Astrocyte of the cerebellum (primary cell): ENCODE results near the gene SLC36A3.

ENCODE experiments used
- DNase-seq: peaks from one replicate; pipeline ENCODE4 v3.0.0-alpha.2; 2011; ENCODE audit warnings: low read depth
- H3K4me3 ChIP-seq: 2 replicates; pipeline ENCODE4 v1.5.1; 2011; ENCODE audit warnings: mild to moderate bottlenecking, low read depth, low read length, moderate library complexity
- in situ Hi-C: cut with HindIII; loops from 2 replicates; pipeline ENCODE4 v1.10.0; 2017; ENCODE audit warnings: low sequenced_read_pairs
- TF ChIP-seq, protein P1 (sequence below): IDR thresholded peaks from 2 replicates; pipeline ENCODE4 v1.5.1; 2012; ENCODE audit warnings: low read length, low read depth, moderate library complexity, mild to moderate bottlenecking; ENCODE audit errors: missing control alignments

Gene SLC36A3

DNA sequence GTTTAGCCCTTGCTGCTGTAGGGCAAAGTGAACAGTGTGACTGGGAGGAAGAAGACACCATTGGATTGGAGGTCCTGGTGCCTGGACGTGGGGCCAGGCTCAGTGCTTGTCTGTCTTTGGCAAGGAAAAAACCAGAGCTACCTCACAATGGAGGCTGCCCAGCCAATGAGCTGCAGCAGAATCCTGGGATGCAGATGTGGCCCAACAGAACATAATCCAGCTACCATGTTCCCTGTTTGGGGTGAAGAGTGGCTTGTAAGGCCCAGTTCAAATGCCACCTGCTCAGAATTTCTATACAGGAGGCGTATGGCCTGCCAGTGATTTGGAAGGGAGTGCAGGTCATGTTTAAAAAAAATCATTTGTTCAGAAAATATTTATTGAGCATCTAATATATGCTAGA lies at the start of gene SLC36A3:
TSS of gene SLC36A3 (minus strand) at position 101 of the 400 bp plus-strand sequence. CDS start 412 bp downstream, outside the sequence.
- TF ChIP-seq, protein P1, sequence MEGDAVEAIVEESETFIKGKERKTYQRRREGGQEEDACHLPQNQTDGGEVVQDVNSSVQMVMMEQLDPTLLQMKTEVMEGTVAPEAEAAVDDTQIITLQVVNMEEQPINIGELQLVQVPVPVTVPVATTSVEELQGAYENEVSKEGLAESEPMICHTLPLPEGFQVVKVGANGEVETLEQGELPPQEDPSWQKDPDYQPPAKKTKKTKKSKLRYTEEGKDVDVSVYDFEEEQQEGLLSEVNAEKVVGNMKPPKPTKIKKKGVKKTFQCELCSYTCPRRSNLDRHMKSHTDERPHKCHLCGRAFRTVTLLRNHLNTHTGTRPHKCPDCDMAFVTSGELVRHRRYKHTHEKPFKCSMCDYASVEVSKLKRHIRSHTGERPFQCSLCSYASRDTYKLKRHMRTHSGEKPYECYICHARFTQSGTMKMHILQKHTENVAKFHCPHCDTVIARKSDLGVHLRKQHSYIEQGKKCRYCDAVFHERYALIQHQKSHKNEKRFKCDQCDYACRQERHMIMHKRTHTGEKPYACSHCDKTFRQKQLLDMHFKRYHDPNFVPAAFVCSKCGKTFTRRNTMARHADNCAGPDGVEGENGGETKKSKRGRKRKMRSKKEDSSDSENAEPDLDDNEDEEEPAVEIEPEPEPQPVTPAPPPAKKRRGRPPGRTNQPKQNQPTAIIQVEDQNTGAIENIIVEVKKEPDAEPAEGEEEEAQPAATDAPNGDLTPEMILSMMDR: no peak
- in situ Hi-C loops: no loop called here
- no peak for DNase-seq

DNA sequence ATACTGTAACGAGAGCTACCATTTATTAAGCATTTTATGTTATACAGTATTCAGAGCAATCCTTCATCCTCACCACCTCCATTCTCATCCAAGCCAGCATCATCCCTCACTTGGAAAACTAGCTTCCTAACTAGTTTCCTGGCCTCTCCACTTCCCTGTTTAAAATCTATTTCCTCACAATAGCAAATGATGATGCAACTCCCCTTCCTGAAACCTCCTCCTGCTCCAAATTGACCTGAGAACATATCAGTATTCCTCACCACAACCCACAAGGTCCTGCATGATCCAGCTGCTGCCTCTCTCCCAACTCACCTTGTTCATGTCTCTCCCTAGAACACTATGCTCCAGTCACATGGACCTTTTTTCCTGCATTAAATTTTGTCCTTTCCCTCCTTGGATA lies 48.1 kb upstream of the SLC36A3 start:
- DNase-seq: no peak
- TF ChIP-seq, protein P1: no peak
- no peak overlapping the region for H3K4me3 ChIP-seq
- in situ Hi-C loops: no loop called here

More for the DNA sequence above, at the start of gene SLC36A3:
- H3K4me3 ChIP-seq: no peak within 1 kb of the TSS

DNA sequence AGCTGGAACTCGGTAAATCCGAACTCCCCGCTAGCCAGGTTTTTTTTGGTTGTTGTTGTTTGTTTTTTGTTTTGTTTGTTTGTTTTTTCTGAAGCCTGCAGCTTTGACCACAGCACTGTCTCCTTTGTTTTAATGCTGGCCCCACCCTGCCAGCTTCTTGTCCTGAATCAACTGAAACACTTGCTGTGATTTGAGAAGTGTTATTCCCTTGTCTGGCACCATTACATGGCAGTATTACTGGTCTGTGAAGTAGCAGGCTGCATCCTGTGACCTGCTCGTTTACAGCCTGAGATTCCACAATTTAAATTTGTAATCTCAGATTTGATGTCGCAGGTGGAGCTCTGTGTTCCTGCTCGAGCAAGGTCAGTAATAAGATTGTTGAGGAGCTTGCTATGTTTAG lies 45.2 kb upstream of the SLC36A3 start:
- in situ Hi-C loops: loop anchor here (5.0 kb wide), 1 partner anchor 84 kb away; no protein-coding TSS in a partner anchor

DNA sequence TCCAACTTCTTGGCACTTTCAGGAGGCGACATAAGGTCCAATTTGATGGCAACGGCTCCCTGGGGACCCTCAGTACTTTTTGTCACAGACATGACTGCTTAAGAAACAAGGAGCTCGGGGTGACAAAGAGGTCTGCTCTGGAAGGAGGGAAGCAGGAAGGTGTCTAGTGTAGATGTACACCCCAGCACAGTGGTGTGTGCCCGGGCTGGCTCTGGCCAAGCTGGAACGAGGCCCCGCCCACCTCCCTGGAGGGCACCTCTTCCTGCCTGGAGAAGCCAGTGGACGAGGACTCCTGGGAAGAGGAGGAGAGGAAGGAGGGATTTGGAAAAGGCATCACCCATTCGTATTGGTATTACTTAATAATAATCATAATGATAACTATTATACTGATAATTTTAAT lies 43.8 kb upstream of the SLC36A3 start, which contains the start of gene SLC36A2:
TSS of gene SLC36A2 (minus strand) at position 191 of the 400 bp plus-strand sequence. CDS start at position 92, 99 bp downstream.
- DNase-seq: no peak
- in situ Hi-C loops: loop anchor here (5.0 kb wide), 1 partner anchor 85 kb away; no protein-coding TSS in a partner anchor
- TF ChIP-seq, protein P1: no peak
- no peak within 1 kb of the TSS for H3K4me3 ChIP-seq

More for the DNA sequence above, 45.2 kb upstream of the SLC36A3 start:
- no peak for DNase-seq
- TF ChIP-seq, protein P1: no peak
- no peak overlapping the region for H3K4me3 ChIP-seq

DNA sequence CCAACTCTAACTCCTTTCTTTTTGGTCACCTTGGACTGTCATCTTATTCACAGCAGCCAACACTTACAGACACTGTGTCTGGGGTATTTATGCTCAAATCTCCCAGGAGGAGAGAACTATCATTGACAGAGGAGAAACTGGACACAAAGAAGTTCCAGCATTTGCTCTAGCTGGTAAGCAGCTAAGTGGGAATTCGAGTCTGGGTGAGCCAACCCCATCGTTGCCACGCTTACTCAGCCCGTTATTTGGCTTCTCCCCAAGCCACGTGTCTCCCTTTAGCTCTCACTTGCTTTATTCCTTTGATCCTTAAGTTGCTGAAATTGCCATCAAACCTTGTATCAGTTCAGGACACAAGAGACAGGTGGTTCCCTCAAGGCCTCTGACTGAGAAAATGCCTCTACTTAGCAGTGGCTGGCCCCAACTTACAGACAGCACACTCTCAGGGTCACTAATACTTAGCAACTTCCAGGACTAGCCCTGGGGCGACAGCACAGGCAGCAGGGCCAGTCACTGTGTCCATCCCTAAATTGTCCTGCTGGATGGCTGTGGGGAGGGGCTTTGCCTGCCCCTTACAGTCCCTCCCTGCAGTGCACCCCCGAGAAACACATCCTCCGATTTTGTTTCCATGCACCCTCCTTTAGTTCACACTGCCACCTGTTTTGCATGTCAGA lies 42.4 kb upstream of the SLC36A3 start:
- H3K4me3 ChIP-seq: no peak overlapping the region
- TF ChIP-seq, protein P1: no peak
- in situ Hi-C loops: loop anchor here (5.0 kb wide), 1 partner anchor 86 kb away; no protein-coding TSS in a partner anchor
- DNase-seq: no peak

DNA sequence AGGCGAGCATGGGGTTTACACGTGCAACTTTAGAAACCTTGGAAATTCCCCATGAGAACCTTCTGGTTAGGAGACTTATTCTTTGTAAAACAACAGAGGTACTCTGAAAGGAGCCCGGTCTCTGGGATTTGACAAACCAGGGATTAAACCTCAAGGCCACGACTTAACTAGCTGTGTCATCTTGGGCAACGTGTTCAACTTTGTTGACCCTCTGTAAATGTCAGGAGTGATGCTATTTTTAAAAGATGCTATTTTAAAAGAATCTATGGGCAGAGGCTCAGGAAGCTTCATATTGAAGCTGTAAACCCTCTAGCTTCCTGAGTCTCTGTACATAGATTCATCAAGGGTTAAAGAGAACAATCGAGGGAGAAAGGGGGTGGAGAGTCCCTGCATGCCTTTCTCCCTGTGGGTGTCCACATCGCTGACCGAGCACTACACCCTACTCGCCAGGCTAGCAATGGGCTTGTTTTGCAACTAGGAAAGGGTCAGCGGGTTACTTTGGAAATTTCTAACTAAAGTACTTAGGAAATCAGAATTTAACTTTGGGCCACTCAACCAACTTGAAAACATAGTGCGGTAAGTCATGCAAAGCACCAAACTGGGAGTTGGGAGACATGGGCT lies 41.7 kb upstream of the SLC36A3 start:
- DNase-seq: no peak
- H3K4me3 ChIP-seq: no peak overlapping the region
- in situ Hi-C loops: loop anchor here (5.0 kb wide), 1 partner anchor 87 kb away; no protein-coding TSS in a partner anchor
- TF ChIP-seq, protein P1: no peak
